LNCaP clone FGC (cell line): ENCODE data around the gene BEST3.

Experiments used
- DNase-seq: peaks from one replicate; pipeline ENCODE4 v3.0.0-alpha.2; 2011; ENCODE audit warnings: low read depth
- H3K4me3 ChIP-seq: 2 replicates; pipeline ENCODE4 v1.5.1; 2011; ENCODE audit warnings: mild to moderate bottlenecking, low read depth, low read length, control low read depth
- CTCF ChIP-seq: IDR thresholded peaks from 2 replicates; pipeline ENCODE4 v1.5.1; 2012; ENCODE audit warnings: mild to moderate bottlenecking; ENCODE audit not compliant: control insufficient read depth, insufficient read depth; ENCODE audit errors: extremely low read depth

The BEST3 gene

GRCh38 chr12:69704357-69704756, 5.3 kb upstream of the BEST3 start:
- no peak overlapping the region for H3K4me3 ChIP-seq
- no peak for DNase-seq
- TF ChIP-seq CTCF: no peak

- DNase-seq: peak; percentile 62
- no peak for TF ChIP-seq CTCF
- no peak overlapping the region for H3K4me3 ChIP-seq
Observed at GRCh38 chr12:69703146-69703642, 4.1 kb upstream of the BEST3 start.

- no peak for DNase-seq
- H3K4me3 ChIP-seq: no peak overlapping the region
Observed at GRCh38 chr12:69701826-69702225, 2.7 kb upstream of the BEST3 start.

GRCh38 chr12:69698054-69698453, 1.0 kb downstream of the BEST3 start:
- no peak for TF ChIP-seq CTCF
- DNase-seq: no peak
- H3K4me3 ChIP-seq: no peak overlapping the region

More at GRCh38 chr12:69701826-69702225, 2.7 kb upstream of the BEST3 start:
- TF ChIP-seq CTCF: no peak

DNA sequence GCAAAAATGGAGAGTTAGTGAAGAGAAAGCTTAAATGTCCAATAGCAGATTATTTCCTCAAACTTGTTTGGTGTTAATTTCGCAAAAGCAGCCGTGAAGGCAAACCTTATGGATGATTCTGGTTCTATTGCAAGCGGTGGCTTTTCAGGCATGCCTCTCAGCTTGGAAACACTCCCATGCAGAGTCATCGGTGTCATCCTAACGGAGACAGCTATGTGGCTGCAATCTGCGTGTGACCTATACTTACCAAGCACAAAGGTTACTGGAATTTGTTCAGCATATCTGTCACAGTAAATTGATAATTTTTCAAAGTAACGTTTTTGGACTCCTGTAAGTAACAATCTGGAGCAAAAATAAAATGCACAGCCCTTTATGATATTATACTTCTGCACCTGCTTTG, 5.0 kb downstream of the BEST3 start:
- DNase-seq: no peak
- no peak for TF ChIP-seq CTCF
- H3K4me3 ChIP-seq: no peak overlapping the region

GRCh38 chr12:69689638-69690037, 9.5 kb downstream of the BEST3 start:
- no peak for DNase-seq
- H3K4me3 ChIP-seq: no peak overlapping the region
- no peak for TF ChIP-seq CTCF
